Esophagus muscularis mucosa (tissue), 3 donors: ENCODE measurements around the gene GOSR1.

Source experiments
- POLR2A ChIP-seq: fragments of 450-650 bp; IDR thresholded peaks from one replicate; pipeline ENCODE4 v1.6.1; 2017; ENCODE audit warnings: antibody characterized with exemption, moderate library complexity, mild to moderate bottlenecking, low read depth
- POLR2AphosphoS5 ChIP-seq, 2 donors: sonication (generic); formaldehyde crosslinking; IDR thresholded peaks; one replicate each; pipeline ENCODE4 v1.6.1; 2017; ENCODE audit warnings: antibody characterized with exemption in 2 of 2
- TF ChIP-seq, protein P1 (sequence below), 3 experiments: fragments of 200-600 bp in 2 of 3; fragments of 450-650 bp in 1 of 3; sonication (generic) in 2 of 3; IDR thresholded peaks; one replicate each; pipeline ENCODE4 v1.5.1; 2017 to 2019; ENCODE audit warnings: antibody characterized with exemption in 3 of 3, mild to moderate bottlenecking in 2 of 3, moderate library complexity in 1 of 3

GRCh38 chr17:30482555-30482954 is 5.3 kb downstream of the GOSR1 start:
- TF ChIP-seq, protein P1, sequence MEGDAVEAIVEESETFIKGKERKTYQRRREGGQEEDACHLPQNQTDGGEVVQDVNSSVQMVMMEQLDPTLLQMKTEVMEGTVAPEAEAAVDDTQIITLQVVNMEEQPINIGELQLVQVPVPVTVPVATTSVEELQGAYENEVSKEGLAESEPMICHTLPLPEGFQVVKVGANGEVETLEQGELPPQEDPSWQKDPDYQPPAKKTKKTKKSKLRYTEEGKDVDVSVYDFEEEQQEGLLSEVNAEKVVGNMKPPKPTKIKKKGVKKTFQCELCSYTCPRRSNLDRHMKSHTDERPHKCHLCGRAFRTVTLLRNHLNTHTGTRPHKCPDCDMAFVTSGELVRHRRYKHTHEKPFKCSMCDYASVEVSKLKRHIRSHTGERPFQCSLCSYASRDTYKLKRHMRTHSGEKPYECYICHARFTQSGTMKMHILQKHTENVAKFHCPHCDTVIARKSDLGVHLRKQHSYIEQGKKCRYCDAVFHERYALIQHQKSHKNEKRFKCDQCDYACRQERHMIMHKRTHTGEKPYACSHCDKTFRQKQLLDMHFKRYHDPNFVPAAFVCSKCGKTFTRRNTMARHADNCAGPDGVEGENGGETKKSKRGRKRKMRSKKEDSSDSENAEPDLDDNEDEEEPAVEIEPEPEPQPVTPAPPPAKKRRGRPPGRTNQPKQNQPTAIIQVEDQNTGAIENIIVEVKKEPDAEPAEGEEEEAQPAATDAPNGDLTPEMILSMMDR (IDR thresholded peaks at IDR 0.05) = no peak
- TF ChIP-seq POLR2A (no peak), POLR2AphosphoS5 (IDR thresholded peaks at IDR 0.05) (no peak)
